HCT116 (cell line): ENCODE data around the gene TANC1. TPM values are rescaled to one million over a fixed set of nuclear protein-coding genes. Genes with fewer than 3 reads are reported as not detected.

Experiments
- ATAC-seq: fragments of 200-7000 bp; cut with Tn5 transposase; 2 replicates; pipeline ENCODE4 v1.9.1; 2020; ENCODE audit warnings: mild to moderate bottlenecking, moderate library complexity
- BruUV-seq: library from RNA; stranded (reverse); fragments of 400-500 nt; replicated peaks from 2 replicates; lab custom pipeline; 2021; lab: Mats Ljungman, UMichigan
- CTCF ChIA-PET: fragments of 300-600 bp; sonication (Branson Sonifier 250); formaldehyde crosslinking; loops from one replicate; lab custom pipeline; 2021; ENCODE audit warnings: antibody characterized with exemption; lab: Charles Lee
- POLR2A ChIA-PET: fragments of 300-600, 350-600 bp; sonication (Branson Sonifier 250); formaldehyde crosslinking; loops from one replicate; lab custom pipeline; 2021; ENCODE audit warnings: antibody characterized with exemption; lab: Charles Lee
- RAD21 ChIA-PET, 2 experiments: fragments of 300-600 bp; sonication (Branson Sonifier 250); formaldehyde crosslinking; loops; one replicate each; lab custom pipeline; 2023; ENCODE audit warnings: low total read pairs in 2 of 2; ENCODE audit not compliant: uncharacterized antibody in 2 of 2, unreplicated experiment in 2 of 2, low non-redundant PET in 1 of 2; lab: Charles Lee
- DNase-seq: peaks from one replicate; pipeline ENCODE4 v3.0.0-alpha.2; 2010; ENCODE audit warnings: low read depth, low spot score
- H2AFZ ChIP-seq: fragments of 200-600 bp; shearing (Covaris generic), sonication (generic); 2 replicates; pipeline ENCODE4 v1.6.1; 2017; ENCODE audit warnings: low read depth, mixed run types, mixed read lengths, antibody characterized with exemption, low read length; ENCODE audit not compliant: poor library complexity, severe bottlenecking
- H3K27ac ChIP-seq: 2 replicates; pipeline ENCODE4 v1.5.1; 2012; ENCODE audit warnings: low read depth, low read length
- H3K27me3 ChIP-seq: fragments of 200-600 bp; sonication (generic); 2 replicates; pipeline ENCODE4 v1.6.1; 2016; ENCODE audit warnings: mixed run types, low read length, mixed read lengths; ENCODE audit not compliant: insufficient read depth
- H3K36me3 ChIP-seq, 2 experiments: fragments of 200-500 bp in 1 of 2; fragments of 200-600 bp in 1 of 2; sonication (Bioruptor generic) in 1 of 2; sonication (generic) in 1 of 2; 2 replicates each; pipeline versions ENCODE4 v1.5.1 to v1.6.1; 2014 to 2016; ENCODE audit warnings: low read length in 2 of 2, inconsistent platforms in 1 of 2, mixed read lengths in 1 of 2, mixed run types in 1 of 2; ENCODE audit not compliant: insufficient read depth in 2 of 2, control insufficient read depth in 1 of 2
- H3K4me1 ChIP-seq, 2 experiments: fragments of 200-600 bp in 1 of 2; sonication (generic) in 1 of 2; 2 replicates each; pipeline versions ENCODE4 v1.5.1 to v1.6.1; 2012 to 2017; ENCODE audit warnings: low read length in 2 of 2, inconsistent platforms in 1 of 2, mild to moderate bottlenecking in 1 of 2, mixed read lengths in 1 of 2, mixed run types in 1 of 2, moderate library complexity in 1 of 2; ENCODE audit not compliant: insufficient read depth in 2 of 2, control insufficient read depth in 1 of 2
- H3K4me2 ChIP-seq: fragments of 200-600 bp; sonication (generic); 2 replicates; pipeline ENCODE4 v1.6.1; 2017; ENCODE audit warnings: mixed run types, low read length, mixed read lengths
- H3K4me3 ChIP-seq, 2 experiments: fragments of 200-600 bp in 1 of 2; sonication (generic) in 1 of 2; replicated peaks in 1 of 2; 2 replicates each; pipeline ENCODE4 v1.5.1; 2011 to 2016; ENCODE audit warnings: low read length in 2 of 2, control low read depth in 1 of 2, low read depth in 1 of 2, mild to moderate bottlenecking in 1 of 2, mixed read lengths in 1 of 2, mixed run types in 1 of 2
- H3K79me2 ChIP-seq: fragments of 200-600 bp; sonication (generic); 2 replicates; pipeline ENCODE4 v1.6.1; 2017; ENCODE audit warnings: mild to moderate bottlenecking, mixed run types, low read length, moderate library complexity, mixed read lengths; ENCODE audit not compliant: insufficient read depth
- H3K9ac ChIP-seq: fragments of 200-600 bp; sonication (generic); 2 replicates; pipeline ENCODE4 v1.6.1; 2016; ENCODE audit warnings: low read length, mixed read lengths
- H3K9me2 ChIP-seq: fragments of 200-600 bp; sonication (generic), shearing (Covaris generic); 2 replicates; pipeline ENCODE4 v1.6.1; 2017; ENCODE audit warnings: mixed run types, mild to moderate bottlenecking, moderate library complexity; ENCODE audit not compliant: insufficient read depth
- H3K9me3 ChIP-seq, 2 experiments: fragments of 200-500 bp in 1 of 2; fragments of 200-600 bp in 1 of 2; sonication (Bioruptor generic) in 1 of 2; sonication (generic) in 1 of 2; 2 replicates each; pipeline ENCODE4 v1.6.1; 2014 to 2017; ENCODE audit warnings: low read length in 2 of 2, mixed read lengths in 2 of 2, inconsistent platforms in 1 of 2, low read depth in 1 of 2, mild to moderate bottlenecking in 1 of 2, mixed run types in 1 of 2, moderate library complexity in 1 of 2; ENCODE audit not compliant: control insufficient read depth in 1 of 2, insufficient read depth in 1 of 2
- H4K20me1 ChIP-seq: fragments of 200-600 bp; sonication (generic), shearing (Covaris generic); 2 replicates; pipeline ENCODE4 v1.6.1; 2017; ENCODE audit warnings: mixed run types, mild to moderate bottlenecking, moderate library complexity; ENCODE audit not compliant: insufficient read depth
- EGR1 ChIP-seq: IDR thresholded peaks from 2 replicates; pipeline ENCODE4 v1.6.1; 2012; ENCODE audit warnings: low read depth
- EZH2 ChIP-seq: fragments of 200-600 bp; sonication (generic); IDR thresholded peaks from 2 replicates; pipeline ENCODE4 v1.6.1; 2017; ENCODE audit warnings: antibody characterized with exemption, mixed run types
- JUND ChIP-seq: IDR thresholded peaks from 2 replicates; pipeline ENCODE4 v1.6.1; 2012
- POLR2AphosphoS5 ChIP-seq: IDR thresholded peaks from 2 replicates; pipeline ENCODE4 v1.6.1; 2011; ENCODE audit warnings: mild to moderate bottlenecking, low read depth, low read length, moderate library complexity
- RAD21 ChIP-seq: IDR thresholded peaks from 2 replicates; pipeline ENCODE4 v1.6.1; 2012; ENCODE audit warnings: low read depth, mild to moderate bottlenecking
- SIN3A ChIP-seq: IDR thresholded peaks from 2 replicates; pipeline ENCODE4 v1.6.1; 2012; ENCODE audit warnings: low read depth
- SRF ChIP-seq: IDR thresholded peaks from 2 replicates; pipeline ENCODE4 v1.6.1; 2012; ENCODE audit warnings: low read depth
- TCF7L2 ChIP-seq: IDR thresholded peaks from 2 replicates; pipeline ENCODE4 v1.7.0; 2011; ENCODE audit warnings: borderline replicate concordance, inconsistent platforms; ENCODE audit not compliant: insufficient read depth, insufficient read length; ENCODE audit errors: extremely low read depth
- YY1 ChIP-seq: IDR thresholded peaks from 2 replicates; pipeline ENCODE4 v1.6.1; 2011; ENCODE audit warnings: low read length, low read depth, moderate library complexity, mild to moderate bottlenecking; ENCODE audit not compliant: insufficient replicate concordance; ENCODE audit errors: extremely low read depth
- intact Hi-C: fragments of 100-400 bp; cut with micrococcal nuclease; formaldehyde crosslinking; loops from 2 replicates; pipeline ENCODE4 v1.10.0; 2022
- total RNA-seq: library from RNA; stranded (reverse); gene quantifications from one replicate; pipeline ENCODE4 v1.2.1, GENCODE V29; 2021; ENCODE audit not compliant: unreplicated experiment
- TF ChIP-seq, protein P1 (sequence below): IDR thresholded peaks from 2 replicates; pipeline ENCODE4 v1.6.1; 2012; ENCODE audit warnings: low read depth
- TF ChIP-seq, protein P2 (sequence below), 3 experiments: fragments of 200-600 bp in 1 of 3; sonication (generic) in 1 of 3; IDR thresholded peaks in 2 of 3; conservative IDR thresholded peaks in 1 of 3; 2 replicates each; pipeline ENCODE4 v1.5.1; 2012 to 2017; ENCODE audit warnings: low read depth in 2 of 3, low read length in 2 of 3, antibody characterized with exemption in 1 of 3, borderline replicate concordance in 1 of 3, control low read depth in 1 of 3, mild to moderate bottlenecking in 1 of 3, mixed read lengths in 1 of 3, mixed run types in 1 of 3, moderate library complexity in 1 of 3; ENCODE audit not compliant: insufficient read depth in 1 of 3

TANC1 gene
- total RNA-seq, 1 experiment from 2014 or later: 15.1 TPM

GRCh38 chr2:159224061-159224813 lies 255.8 kb downstream of the TANC1 start:
- no peaks in the 10 kb centered on the region for H3K9me2 ChIP-seq
- H3K27me3 ChIP-seq: no peaks in the 10 kb centered on the region
- no peaks in the 10 kb centered on the region for H3K79me2 ChIP-seq
- BruUV-seq: no TSS peak
- no peak for ATAC-seq
- no peak overlapping the region for H2AFZ ChIP-seq
- TF ChIP-seq SIN3A: no peak
- no peak for TF ChIP-seq RAD21
- no peak for TF ChIP-seq SRF
- no peak for TF ChIP-seq POLR2AphosphoS5
- TF ChIP-seq EGR1: no peak
- TF ChIP-seq EZH2: no peak
- no peak overlapping the region for H3K9ac ChIP-seq
- no peak overlapping the region for H3K4me2 ChIP-seq
- intact Hi-C loops: no loop called here
- no peak for DNase-seq
- peaks cover 3 to 5% of the 10 kb centered on the region in 2 experiments; a peak in 3 of 4 replicates for H3K36me3 ChIP-seq
- ChIA-PET CTCF (interaction anchor here (1.6 kb wide), 1 partner anchor 83 kb away, joined by 3 read pairs; no protein-coding TSS in a partner anchor), POLR2A (no interaction called here), RAD21 (no interaction called here)
- H4K20me1 ChIP-seq: no peaks in the 10 kb centered on the region
- H3K4me3 ChIP-seq: no peak overlapping the region
- peaks cover 6 to 13% of the 10 kb centered on the region in 2 experiments; a peak in 3 of 4 replicates for H3K4me1 ChIP-seq
- no peaks in the 10 kb centered on the region for H3K9me3 ChIP-seq
- H3K27ac ChIP-seq: no peak overlapping the region

GRCh38 chr2:159225025-159226016 lies 256.9 kb downstream of the TANC1 start:
- Histone ChIP-seq H4K20me1 (no peaks in the 10 kb centered on the region), H3K79me2 (no peaks in the 10 kb centered on the region), H3K9me3 (no peaks in the 10 kb centered on the region), H3K4me3 (no peak overlapping the region), H3K4me1 (peaks cover 6 to 13% of the 10 kb centered on the region in 2 experiments; a peak in 3 of 4 replicates), H3K9me2 (no peaks in the 10 kb centered on the region), H3K4me2 (no peak overlapping the region; the same call in 1 of the 2 replicates), H3K9ac (no peak overlapping the region), H3K36me3 (no peaks in the 10 kb centered on the region; a peak in 2 of 4 replicates), H3K27ac (no peak overlapping the region), H3K27me3 (no peaks in the 10 kb centered on the region), H2AFZ (no peak overlapping the region)
- no TSS peak for BruUV-seq
- intact Hi-C loops: no loop called here
- DNase-seq (no peak), ATAC-seq (no peak)
- POLR2A ChIA-PET: no interaction called here
- CTCF ChIA-PET: interaction anchor here (1.6 kb wide), 1 partner anchor 84 kb away, joined by 3 read pairs; no protein-coding TSS in a partner anchor
- RAD21 ChIA-PET: no interaction called here
- TF ChIP-seq, protein P1, sequence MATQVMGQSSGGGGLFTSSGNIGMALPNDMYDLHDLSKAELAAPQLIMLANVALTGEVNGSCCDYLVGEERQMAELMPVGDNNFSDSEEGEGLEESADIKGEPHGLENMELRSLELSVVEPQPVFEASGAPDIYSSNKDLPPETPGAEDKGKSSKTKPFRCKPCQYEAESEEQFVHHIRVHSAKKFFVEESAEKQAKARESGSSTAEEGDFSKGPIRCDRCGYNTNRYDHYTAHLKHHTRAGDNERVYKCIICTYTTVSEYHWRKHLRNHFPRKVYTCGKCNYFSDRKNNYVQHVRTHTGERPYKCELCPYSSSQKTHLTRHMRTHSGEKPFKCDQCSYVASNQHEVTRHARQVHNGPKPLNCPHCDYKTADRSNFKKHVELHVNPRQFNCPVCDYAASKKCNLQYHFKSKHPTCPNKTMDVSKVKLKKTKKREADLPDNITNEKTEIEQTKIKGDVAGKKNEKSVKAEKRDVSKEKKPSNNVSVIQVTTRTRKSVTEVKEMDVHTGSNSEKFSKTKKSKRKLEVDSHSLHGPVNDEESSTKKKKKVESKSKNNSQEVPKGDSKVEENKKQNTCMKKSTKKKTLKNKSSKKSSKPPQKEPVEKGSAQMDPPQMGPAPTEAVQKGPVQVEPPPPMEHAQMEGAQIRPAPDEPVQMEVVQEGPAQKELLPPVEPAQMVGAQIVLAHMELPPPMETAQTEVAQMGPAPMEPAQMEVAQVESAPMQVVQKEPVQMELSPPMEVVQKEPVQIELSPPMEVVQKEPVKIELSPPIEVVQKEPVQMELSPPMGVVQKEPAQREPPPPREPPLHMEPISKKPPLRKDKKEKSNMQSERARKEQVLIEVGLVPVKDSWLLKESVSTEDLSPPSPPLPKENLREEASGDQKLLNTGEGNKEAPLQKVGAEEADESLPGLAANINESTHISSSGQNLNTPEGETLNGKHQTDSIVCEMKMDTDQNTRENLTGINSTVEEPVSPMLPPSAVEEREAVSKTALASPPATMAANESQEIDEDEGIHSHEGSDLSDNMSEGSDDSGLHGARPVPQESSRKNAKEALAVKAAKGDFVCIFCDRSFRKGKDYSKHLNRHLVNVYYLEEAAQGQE: no peak
- TF ChIP-seq YY1: no peak
- no peak for TF ChIP-seq SRF
- no peak for TF ChIP-seq TCF7L2
- TF ChIP-seq, protein P2, sequence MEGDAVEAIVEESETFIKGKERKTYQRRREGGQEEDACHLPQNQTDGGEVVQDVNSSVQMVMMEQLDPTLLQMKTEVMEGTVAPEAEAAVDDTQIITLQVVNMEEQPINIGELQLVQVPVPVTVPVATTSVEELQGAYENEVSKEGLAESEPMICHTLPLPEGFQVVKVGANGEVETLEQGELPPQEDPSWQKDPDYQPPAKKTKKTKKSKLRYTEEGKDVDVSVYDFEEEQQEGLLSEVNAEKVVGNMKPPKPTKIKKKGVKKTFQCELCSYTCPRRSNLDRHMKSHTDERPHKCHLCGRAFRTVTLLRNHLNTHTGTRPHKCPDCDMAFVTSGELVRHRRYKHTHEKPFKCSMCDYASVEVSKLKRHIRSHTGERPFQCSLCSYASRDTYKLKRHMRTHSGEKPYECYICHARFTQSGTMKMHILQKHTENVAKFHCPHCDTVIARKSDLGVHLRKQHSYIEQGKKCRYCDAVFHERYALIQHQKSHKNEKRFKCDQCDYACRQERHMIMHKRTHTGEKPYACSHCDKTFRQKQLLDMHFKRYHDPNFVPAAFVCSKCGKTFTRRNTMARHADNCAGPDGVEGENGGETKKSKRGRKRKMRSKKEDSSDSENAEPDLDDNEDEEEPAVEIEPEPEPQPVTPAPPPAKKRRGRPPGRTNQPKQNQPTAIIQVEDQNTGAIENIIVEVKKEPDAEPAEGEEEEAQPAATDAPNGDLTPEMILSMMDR (IDR thresholded peaks at IDR 0.05 in 2 of 3, conservative IDR thresholded peaks at IDR 0.05 in 1 of 3; ENCODE audit: borderline replicate concordance in 1 of 3, insufficient read depth in 1 of 3, low read depth in 2 of 3, low read length in 2 of 3): no peak
- no peak for TF ChIP-seq JUND
- TF ChIP-seq EZH2: no peak
